Upper lobe of right lung (tissue), 1 donor: ENCODE data around the gene CFAP100. TPM values are rescaled to one million over a fixed set of nuclear protein-coding genes. Genes with fewer than 3 reads are reported as not detected.

Experiments
- ATAC-seq: fragments of 200-7000 bp; cut with Tn5 transposase; one replicate; pipeline ENCODE4 v1.9.1; 2020; ENCODE audit warnings: mild to moderate bottlenecking, moderate library complexity
- DNase-seq: peaks from one replicate; pipeline ENCODE4 v3.0.0-alpha.2; 2020
- H3K27ac ChIP-seq: fragments of 200-600 bp; one replicate; pipeline ENCODE4 v1.8.0; 2022
- H3K27me3 ChIP-seq: fragments of 200-600 bp; one replicate; pipeline ENCODE4 v1.8.0; 2022; ENCODE audit warnings: mild to moderate bottlenecking
- H3K36me3 ChIP-seq: fragments of 200-600 bp; one replicate; pipeline ENCODE4 v1.8.0; 2022
- H3K4me1 ChIP-seq: fragments of 200-600 bp; one replicate; pipeline ENCODE4 v1.8.0; 2022
- H3K4me3 ChIP-seq: fragments of 200-600 bp; one replicate; pipeline ENCODE4 v1.8.0; 2022; ENCODE audit warnings: mild to moderate bottlenecking
- H3K9me3 ChIP-seq: fragments of 200-600 bp; one replicate; pipeline ENCODE4 v1.8.0; 2022
- CTCF ChIP-seq: fragments of 200-600 bp; IDR thresholded peaks from one replicate; pipeline ENCODE4 v1.8.0; 2022; ENCODE audit warnings: antibody characterized with exemption
- intact Hi-C: fragments of 100-400 bp; cut with DNase I; formaldehyde crosslinking; loops from one replicate; pipeline ENCODE4 v1.11.0; 2022
- total RNA-seq: library from RNA; stranded (reverse); fragmentation: NEBNext Ultra II Directional; extraction: Animal tissue kit (Norgen Biotek cat#: 25700); gene quantifications from one replicate; pipeline ENCODE4 v1.2.1, GENCODE V29; 2021
- donor health status: DM: no; HTN: yes; CAD: no; lungs with severe emphysema.

CFAP100 gene
- total RNA-seq, 1 donor from 2014 or later = not detected

GRCh38 chr3:126423191-126424038, 28.7 kb downstream of the CFAP100 start:
- DNase-seq (no peak), ATAC-seq (no peak)
- H3K36me3 ChIP-seq = no peaks in the 10 kb centered on the region
- no peak for TF ChIP-seq CTCF
- no peaks in the 10 kb centered on the region for H3K9me3 ChIP-seq
- H3K4me1 ChIP-seq = no peaks in the 10 kb centered on the region
- H3K4me3 ChIP-seq = no peak overlapping the region
- H3K27me3 ChIP-seq = peaks cover 7% of the 10 kb centered on the region
- intact Hi-C loops = no loop called here
- no peak overlapping the region for H3K27ac ChIP-seq

GRCh38 chr3:126424039-126424717, 29.5 kb downstream of the CFAP100 start:
- H3K36me3 ChIP-seq = no peaks in the 10 kb centered on the region
- intact Hi-C loops = no loop called here
- no peak for DNase-seq
- no peaks in the 10 kb centered on the region for H3K9me3 ChIP-seq
- no peaks in the 10 kb centered on the region for H3K4me1 ChIP-seq
- no peak overlapping the region for H3K27ac ChIP-seq
- peak; percentile 4 for ATAC-seq
- no peak overlapping the region for H3K4me3 ChIP-seq
- no peaks in the 10 kb centered on the region for H3K27me3 ChIP-seq
- no peak for TF ChIP-seq CTCF

GRCh38 chr3:126424751-126425150, 30.0 kb downstream of the CFAP100 start:
- no peaks in the 10 kb centered on the region for H3K4me1 ChIP-seq
- no peaks in the 10 kb centered on the region for H3K9me3 ChIP-seq
- no peak for TF ChIP-seq CTCF
- no peak for ATAC-seq
- no peaks in the 10 kb centered on the region for H3K36me3 ChIP-seq
- no peak overlapping the region for H3K4me3 ChIP-seq
- intact Hi-C loops = no loop called here
- no peaks in the 10 kb centered on the region for H3K27me3 ChIP-seq
- H3K27ac ChIP-seq = no peak overlapping the region
- no peak for DNase-seq

DNA sequence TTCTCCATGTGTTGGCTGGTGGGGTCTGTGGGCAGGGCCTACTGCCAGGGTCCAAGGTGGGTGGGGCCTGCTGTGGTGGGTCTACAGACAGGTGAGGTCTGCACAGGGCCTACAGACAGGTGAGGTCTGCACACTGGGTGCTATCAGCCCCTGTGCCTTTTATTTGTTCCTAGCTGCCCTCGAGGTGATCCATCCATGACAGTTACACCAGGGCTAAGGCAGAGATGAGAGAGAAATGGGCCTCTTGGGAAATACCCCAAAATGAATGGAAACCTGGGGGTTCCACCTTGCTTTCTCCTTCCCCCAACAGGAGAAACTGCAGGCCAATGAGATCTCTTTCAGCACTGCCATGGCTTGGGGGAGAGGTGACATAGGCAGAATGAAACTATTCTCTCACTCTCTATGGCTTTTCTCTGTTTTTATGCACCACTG, 36.4 kb downstream of the CFAP100 start:
- Histone ChIP-seq H3K36me3 (peaks cover 4% of the 10 kb centered on the region), H3K4me1 (no peaks in the 10 kb centered on the region), H3K27me3 (no peaks in the 10 kb centered on the region), H3K27ac (no peak overlapping the region), H3K9me3 (no peaks in the 10 kb centered on the region), H3K4me3 (no peak overlapping the region)
- intact Hi-C loops = no loop called here
- no peak for ATAC-seq
- DNase-seq = no peak
- TF ChIP-seq CTCF = no peak

DNA sequence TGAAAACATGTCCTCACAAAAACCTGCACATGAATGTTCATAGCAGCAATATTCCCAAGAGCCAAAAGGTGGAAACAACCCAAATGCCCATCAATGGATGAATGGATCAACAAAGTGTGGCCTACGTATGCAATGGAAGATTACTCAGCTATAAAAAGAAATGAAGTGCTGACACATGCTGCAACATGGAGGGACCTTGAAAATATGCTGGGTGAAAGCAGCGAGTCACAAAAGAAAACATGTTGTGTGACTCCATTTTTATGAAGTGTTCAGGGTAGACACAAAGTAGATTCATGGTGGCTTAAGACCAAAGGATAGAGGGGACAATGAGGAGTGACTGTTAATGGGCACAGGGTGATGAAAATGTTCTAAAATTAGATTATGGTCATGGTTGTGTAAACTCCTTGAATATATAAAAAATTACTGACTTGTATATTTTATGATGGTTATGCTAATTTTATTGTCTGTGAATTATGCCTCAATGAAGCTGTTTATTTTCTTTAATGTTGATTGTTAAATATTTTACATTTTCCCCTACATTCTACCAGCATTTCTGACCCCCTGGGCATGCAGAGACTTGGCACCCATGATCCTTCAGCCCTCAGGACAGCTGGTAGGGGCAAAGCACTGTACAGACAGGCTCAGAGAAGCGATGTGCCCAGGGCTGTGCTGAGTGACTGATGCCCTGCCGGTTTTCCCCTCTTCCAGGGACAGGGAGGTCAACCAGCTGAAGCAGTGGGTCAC, 37.8 kb downstream of the CFAP100 start:
- Histone ChIP-seq H3K27me3 (no peaks in the 10 kb centered on the region), H3K27ac (no peak overlapping the region), H3K4me1 (no peaks in the 10 kb centered on the region), H3K36me3 (peaks cover 18% of the 10 kb centered on the region), H3K9me3 (no peaks in the 10 kb centered on the region), H3K4me3 (no peak overlapping the region)
- DNase-seq (no peak), ATAC-seq (no peak)
- TF ChIP-seq CTCF = no peak
- intact Hi-C loops = no loop called here
